Esophagus muscularis mucosa (tissue), 3 donors: Measurements from ENCODE around the gene AOAH.

Experiments
- CTCF ChIP-seq, 3 experiments: fragments of 200-600 bp in 2 of 3; fragments of 450-650 bp in 1 of 3; sonication (generic) in 2 of 3; IDR thresholded peaks; one replicate each; pipeline ENCODE4 v1.5.1; 2017 to 2019; ENCODE audit warnings: antibody characterized with exemption in 3 of 3, mild to moderate bottlenecking in 2 of 3, moderate library complexity in 1 of 3
- POLR2A ChIP-seq: fragments of 450-650 bp; IDR thresholded peaks from one replicate; pipeline ENCODE4 v1.6.1; 2017; ENCODE audit warnings: antibody characterized with exemption, moderate library complexity, mild to moderate bottlenecking, low read depth

DNA sequence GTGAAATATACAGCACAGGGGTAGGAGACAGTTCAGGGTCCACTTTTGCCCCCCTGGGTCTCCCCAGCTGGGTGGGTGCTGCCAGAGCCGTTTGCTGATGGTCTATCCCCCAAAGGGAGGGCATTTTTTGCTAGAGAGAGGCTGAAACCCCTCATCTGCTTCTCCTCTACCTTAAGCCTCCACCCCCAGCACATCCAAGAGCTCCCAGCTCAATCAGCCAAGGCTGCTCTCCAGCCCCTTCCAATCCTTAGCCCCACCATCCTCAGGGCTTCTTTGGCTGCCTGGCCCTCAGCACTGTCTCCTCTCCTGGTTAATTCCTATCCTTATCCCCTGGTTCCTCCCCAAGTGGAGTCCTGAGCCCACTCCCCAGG, 153.1 kb downstream of the AOAH start:
- TF ChIP-seq CTCF (IDR thresholded peaks at IDR 0.05) (no peak), POLR2A (no peak)
